Limb (tissue), 2 donors: Measurements from ENCODE around the gene AARS1.
"Not testable (repeated sequence)": the region's sequence is repeated elsewhere in the genome, so short reads cannot be mapped to it uniquely, and the experiment has no call there.

ENCODE experiments used
- DNase-seq, 2 donors: peaks; one replicate each; pipeline ENCODE4 v3.0.0-alpha.2; 2016; ENCODE audit errors: extremely low spot score in 2 of 2

Gene AARS1

DNA sequence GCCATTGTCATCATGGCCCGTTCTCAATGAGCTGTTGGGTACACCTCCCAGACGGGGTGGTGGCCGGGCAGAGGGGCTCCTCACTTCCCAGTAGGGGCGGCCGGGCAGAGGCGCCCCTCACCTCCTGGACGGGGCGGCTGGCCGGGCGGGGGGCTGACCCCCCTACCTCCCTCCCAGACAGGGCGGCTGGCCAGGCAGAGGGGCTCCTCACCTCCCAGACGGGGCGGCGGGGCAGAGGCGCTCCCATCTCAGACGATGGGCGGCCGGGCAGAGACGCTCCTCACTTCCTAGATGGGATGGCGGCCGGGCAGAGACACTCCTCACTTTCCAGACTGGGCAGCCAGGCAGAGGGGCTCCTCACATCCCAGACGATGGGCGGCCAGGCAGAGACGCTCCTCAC, 64.7 kb downstream of the AARS1 start:
- not testable (repeated sequence) for DNase-seq

- DNase-seq: not testable (repeated sequence)
These were observed 65.3 kb downstream of the AARS1 start for GRCh38 chr16:70223971-70224513.

- not testable (repeated sequence) for DNase-seq
These were observed 66.1 kb downstream of the AARS1 start for GRCh38 chr16:70223216-70223615.

GRCh38 chr16:70222574-70222973, 66.7 kb downstream of the AARS1 start:
- DNase-seq: not testable (repeated sequence)

DNA sequence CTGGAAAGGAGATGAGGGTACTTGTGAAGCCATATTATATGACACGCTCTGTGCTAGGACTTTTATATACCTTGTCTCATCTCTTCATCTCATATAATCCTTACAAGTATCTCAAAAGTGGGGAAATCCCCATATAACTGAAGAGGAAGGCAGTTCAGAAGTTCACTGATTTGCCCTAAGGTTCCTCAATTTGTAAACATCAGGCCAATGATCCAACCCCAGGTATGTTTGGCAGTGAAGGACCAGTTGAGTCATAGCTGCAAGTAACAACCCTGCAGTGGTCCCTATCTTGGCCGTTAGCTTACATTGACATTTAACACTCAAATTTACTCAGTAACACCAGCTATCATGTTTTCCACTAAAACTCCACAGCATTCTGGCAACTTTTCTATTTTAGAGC, 70.7 kb downstream of the AARS1 start:
- DNase-seq: not testable (repeated sequence)

GRCh38 chr16:70206382-70206781, 82.9 kb downstream of the AARS1 start:
- not testable (repeated sequence) for DNase-seq

DNA sequence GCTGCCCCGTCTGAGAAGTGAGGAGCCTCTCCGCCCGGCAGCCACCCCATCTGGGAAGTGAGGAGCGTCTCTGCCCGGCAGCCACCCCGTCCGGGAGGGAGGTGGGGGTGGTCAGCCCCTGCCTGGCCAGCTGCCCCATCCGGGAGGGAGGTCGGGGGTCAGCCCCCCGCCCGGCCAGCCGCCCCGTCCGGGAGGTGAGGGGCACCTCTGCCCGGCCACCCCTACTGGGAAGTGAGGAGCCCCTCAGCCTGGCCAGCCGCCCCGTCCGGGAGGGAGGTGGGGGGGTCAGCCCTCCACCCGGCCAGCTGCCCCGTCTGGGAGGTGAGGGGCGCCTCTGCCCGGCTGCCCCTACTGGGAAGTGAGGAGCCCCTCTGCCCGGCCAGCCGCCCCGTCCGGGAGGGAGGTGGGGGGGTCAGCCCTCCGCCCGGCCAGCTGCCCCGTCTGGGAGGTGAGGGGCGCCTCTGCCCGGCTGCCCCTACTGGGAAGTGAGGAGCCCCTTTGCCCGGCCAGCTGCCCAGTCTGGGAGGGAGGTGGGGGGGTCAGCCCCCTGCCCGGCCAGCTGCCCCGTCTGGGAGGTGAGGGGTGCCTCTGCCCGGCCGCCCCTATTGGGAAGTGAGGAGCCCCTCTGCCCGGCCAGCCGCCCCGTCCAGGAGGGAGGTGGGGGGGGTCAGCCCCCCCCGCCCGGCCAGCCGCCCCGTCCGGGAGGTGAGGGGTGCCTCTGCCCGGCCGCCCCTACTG, 84.5 kb downstream of the AARS1 start:
- not testable (repeated sequence) for DNase-seq

- not testable (repeated sequence) for DNase-seq
These were observed 85.3 kb downstream of the AARS1 start for GRCh38 chr16:70204010-70204409.

- not testable (repeated sequence) for DNase-seq
These were observed 85.8 kb downstream of the AARS1 start for GRCh38 chr16:70203508-70203907.
